Stimulated activated CD8-positive, alpha-beta memory T cell treated with anti-CD3 and anti-CD28 coated beads, Interleukin-2, amount 100 ng/mL, for 1 hour (primary cell): ENCODE measurements around the gene MTIF2.
"Not testable (repeated sequence)": the region's sequence is repeated elsewhere in the genome, so short reads cannot be mapped to it uniquely, and the experiment has no call there.

Experiments
- DNase-seq, 2 donors: peaks; one replicate each; pipeline ENCODE4 v3.0.0-alpha.2; 2020; ENCODE audit warnings: low read depth in 2 of 2

Gene MTIF2

GRCh38 chr2:55200416-55200815, 68.6 kb downstream of the MTIF2 start:
- DNase-seq, result no peak

- DNase-seq, result no peak
Observed at GRCh38 chr2:55196526-55196925, 72.5 kb downstream of the MTIF2 start.

GRCh38 chr2:55191888-55192287, 77.1 kb downstream of the MTIF2 start:
- DNase-seq, result not testable (repeated sequence)

- not testable (repeated sequence) for DNase-seq
Observed at GRCh38 chr2:55186837-55187236, 82.2 kb downstream of the MTIF2 start.
